ENCODE data around the gene SASH3. TPM values are rescaled to one million over a fixed set of nuclear protein-coding genes. Genes with fewer than 3 reads are reported as not detected.

Gene SASH3
- total and polyA plus RNA-seq, 9 donors: 2.3 to 3.3 (median 2.7) TPM

- Histone ChIP-seq H3K9me3 (replicated peaks; ENCODE audit: control insufficient read depth, low read depth, low read length) (no peaks in the 10 kb centered on the region), H3K27me3 (ENCODE audit: control insufficient read depth, insufficient read depth, low read length) (peaks cover 28% of the 10 kb centered on the region), H3K4me3 (ENCODE audit: low read length) (no peak overlapping the region), H3K27ac (ENCODE audit: low read length) (no peak overlapping the region), H3K36me3 (ENCODE audit: control insufficient read depth, insufficient read depth, low read length) (no peaks in the 10 kb centered on the region), H3K4me1 (ENCODE audit: control insufficient read depth, insufficient read depth, low read length) (peaks cover 9% of the 10 kb centered on the region)
- DNase-seq: no peak
- 71% methylated on average over 7 of the region's 14 CpGs for WGBS (ENCODE audit: insufficient coverage)
Measured at GRCh38 chrX:129771266-129771995, 8.3 kb upstream of the SASH3 start.

DNA sequence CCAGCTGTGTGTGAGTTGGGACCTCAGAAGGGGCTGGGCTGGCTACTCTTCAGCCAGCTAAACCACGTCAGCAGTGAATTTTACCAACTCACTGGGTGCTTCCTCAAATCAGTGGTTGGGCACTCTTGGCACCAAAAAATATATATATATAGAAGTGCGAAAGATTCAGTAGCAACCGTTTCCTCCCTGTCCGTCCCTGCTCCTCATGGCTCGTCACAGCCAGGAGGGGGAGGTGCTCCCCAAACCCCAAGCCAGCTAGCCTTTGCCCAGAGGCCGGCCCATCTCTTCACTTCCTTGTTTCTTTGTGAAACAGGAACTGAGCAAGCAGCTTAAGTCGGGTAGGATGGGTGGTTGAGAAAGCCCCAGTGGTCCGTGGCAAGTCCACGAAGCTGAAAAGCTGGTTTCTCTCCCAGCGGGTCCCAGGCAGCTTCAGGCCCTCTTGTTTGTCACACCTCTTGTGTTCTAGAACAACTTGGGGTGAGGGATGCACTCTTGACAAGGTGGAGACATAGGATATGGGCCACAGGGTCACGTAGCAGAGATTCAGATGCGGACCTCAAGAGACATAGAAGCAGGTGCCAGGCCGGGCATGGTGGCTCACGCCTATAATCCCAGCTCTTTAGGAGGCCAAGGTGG, 6.8 kb upstream of the SASH3 start:
- 66% methylated on average over 11 of the region's 14 CpGs for WGBS (ENCODE audit: insufficient coverage)
- H3K27me3 ChIP-seq (ENCODE audit: control insufficient read depth, insufficient read depth, low read length): peaks cover 34% of the 10 kb centered on the region
- H3K9me3 ChIP-seq (replicated peaks; ENCODE audit: control insufficient read depth, low read depth, low read length): no peaks in the 10 kb centered on the region
- peaks cover 15% of the 10 kb centered on the region for H3K4me1 ChIP-seq (ENCODE audit: control insufficient read depth, insufficient read depth, low read length)
- DNase-seq: peak; percentile 75
- peak overlapping the region; percentile 29 for H3K27ac ChIP-seq (ENCODE audit: low read length)
- no peaks in the 10 kb centered on the region for H3K36me3 ChIP-seq (ENCODE audit: control insufficient read depth, insufficient read depth, low read length)
- H3K4me3 ChIP-seq (ENCODE audit: low read length): no peak overlapping the region

DNA sequence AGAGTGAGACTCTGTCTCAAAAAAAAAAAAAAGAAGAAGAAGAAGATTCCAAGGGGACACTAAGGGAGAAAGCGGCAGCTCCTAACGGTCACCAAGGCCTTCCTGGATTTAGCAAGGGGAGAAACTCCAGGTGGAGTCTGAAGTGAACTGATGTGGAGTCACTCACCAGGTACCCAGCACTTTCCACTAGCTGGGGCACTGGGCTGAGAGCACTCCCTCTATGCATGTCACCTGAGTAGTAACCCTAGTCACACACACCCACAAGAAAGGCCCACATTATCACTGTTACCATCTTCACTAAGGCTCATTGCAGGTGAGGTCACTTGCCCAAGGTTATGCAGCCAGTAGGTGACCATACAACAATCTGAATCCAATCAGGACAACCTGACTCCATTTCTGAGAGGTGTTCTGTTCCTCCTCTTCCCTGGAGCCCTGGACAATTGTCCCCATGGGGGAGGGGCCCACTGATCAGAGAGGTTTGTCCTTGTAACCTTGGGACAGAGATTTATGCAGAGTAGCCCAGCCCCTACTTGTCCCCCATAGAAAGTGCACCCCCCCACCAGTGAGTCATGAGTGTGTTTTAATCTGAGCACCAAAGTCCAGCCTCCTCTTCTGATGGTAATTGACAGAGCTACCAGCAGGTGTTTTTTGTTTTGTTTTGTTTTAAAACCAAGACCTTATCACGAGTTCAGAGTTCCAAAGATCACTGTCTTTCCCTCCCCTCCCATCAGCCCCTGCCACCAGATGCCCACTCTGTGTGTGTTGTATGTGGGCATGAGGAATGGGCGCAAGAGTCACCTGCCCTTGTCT, 5.9 kb upstream of the SASH3 start:
- no peaks in the 10 kb centered on the region for H3K36me3 ChIP-seq (ENCODE audit: control insufficient read depth, insufficient read depth, low read length)
- H3K27me3 ChIP-seq (ENCODE audit: control insufficient read depth, insufficient read depth, low read length): peaks cover 35% of the 10 kb centered on the region
- H3K4me1 ChIP-seq (ENCODE audit: control insufficient read depth, insufficient read depth, low read length): peaks cover 11% of the 10 kb centered on the region
- no peak overlapping the region for H3K4me3 ChIP-seq (ENCODE audit: low read length)
- H3K27ac ChIP-seq (ENCODE audit: low read length): no peak overlapping the region
- no CpG with 5 or more reads among the region's 4 CpGs for WGBS (ENCODE audit: insufficient coverage)
- no peak for DNase-seq
- no peaks in the 10 kb centered on the region for H3K9me3 ChIP-seq (replicated peaks; ENCODE audit: control insufficient read depth, low read depth, low read length)

DNA sequence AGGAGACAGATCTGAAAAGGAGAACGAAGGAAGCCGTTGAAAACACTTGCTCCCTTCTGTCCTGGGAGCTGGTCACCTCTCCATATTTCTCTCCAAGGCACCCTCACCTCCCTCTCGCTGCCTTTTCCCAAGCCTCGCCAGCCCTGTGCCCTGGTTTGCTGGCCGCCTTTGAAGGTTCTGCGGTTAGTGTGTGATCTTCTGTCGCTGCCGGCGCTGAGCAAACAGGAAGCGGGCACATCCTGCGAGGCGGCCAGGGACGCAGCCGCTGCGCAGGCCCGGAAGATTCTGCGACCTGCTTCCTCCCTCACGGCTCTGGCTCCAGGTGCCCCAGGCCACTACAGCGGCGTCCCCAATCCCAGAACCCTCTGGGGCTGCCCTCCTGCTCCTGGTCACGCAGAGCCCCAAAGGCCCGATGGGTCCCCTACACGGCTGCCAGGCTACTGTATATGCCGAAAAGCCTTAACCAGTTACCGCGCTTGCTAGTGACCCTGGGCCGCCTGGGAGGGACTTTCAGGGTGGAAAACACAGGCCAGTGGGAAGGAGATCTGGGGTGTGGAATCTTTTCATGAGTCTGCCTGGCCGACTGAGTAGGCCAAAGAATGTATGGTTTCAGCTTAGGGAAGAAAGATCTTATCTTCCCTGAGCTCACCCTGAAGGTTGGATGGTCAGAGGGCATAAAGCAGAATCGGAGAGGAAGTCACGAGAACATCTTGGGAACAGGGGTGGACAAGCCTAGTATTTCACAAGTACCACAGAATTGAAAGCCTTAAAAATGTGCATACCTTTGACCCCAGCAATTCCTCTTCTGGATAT, 2.3 kb upstream of the SASH3 start:
- Histone ChIP-seq H3K4me1 (ENCODE audit: control insufficient read depth, insufficient read depth, low read length) (peaks cover 6% of the 10 kb centered on the region), H3K27me3 (ENCODE audit: control insufficient read depth, insufficient read depth, low read length) (peaks cover 37% of the 10 kb centered on the region), H3K27ac (ENCODE audit: low read length) (peak overlapping the region; percentile 54), H3K36me3 (ENCODE audit: control insufficient read depth, insufficient read depth, low read length) (no peaks in the 10 kb centered on the region), H3K9me3 (replicated peaks; ENCODE audit: control insufficient read depth, low read depth, low read length) (no peaks in the 10 kb centered on the region), H3K4me3 (ENCODE audit: low read length) (no peak overlapping the region)
- peak; percentile 34 for DNase-seq
- WGBS (ENCODE audit: insufficient coverage): 55% methylated on average over 26 of the region's 30 CpGs

GRCh38 chrX:129779086-129779672, 570 bp upstream of the SASH3 start:
- WGBS (ENCODE audit: insufficient coverage): 90% methylated on average over 7 of the region's 7 CpGs
- Histone ChIP-seq H3K9me3 (replicated peaks; ENCODE audit: control insufficient read depth, low read depth, low read length) (no peaks in the 10 kb centered on the region), H3K4me1 (ENCODE audit: control insufficient read depth, insufficient read depth, low read length) (peaks cover 6% of the 10 kb centered on the region), H3K4me3 (ENCODE audit: low read length) (no peak overlapping the region), H3K36me3 (ENCODE audit: control insufficient read depth, insufficient read depth, low read length) (no peaks in the 10 kb centered on the region), H3K27me3 (ENCODE audit: control insufficient read depth, insufficient read depth, low read length) (peaks cover 39% of the 10 kb centered on the region), H3K27ac (ENCODE audit: low read length) (no peak overlapping the region)
- no peak for DNase-seq

DNA sequence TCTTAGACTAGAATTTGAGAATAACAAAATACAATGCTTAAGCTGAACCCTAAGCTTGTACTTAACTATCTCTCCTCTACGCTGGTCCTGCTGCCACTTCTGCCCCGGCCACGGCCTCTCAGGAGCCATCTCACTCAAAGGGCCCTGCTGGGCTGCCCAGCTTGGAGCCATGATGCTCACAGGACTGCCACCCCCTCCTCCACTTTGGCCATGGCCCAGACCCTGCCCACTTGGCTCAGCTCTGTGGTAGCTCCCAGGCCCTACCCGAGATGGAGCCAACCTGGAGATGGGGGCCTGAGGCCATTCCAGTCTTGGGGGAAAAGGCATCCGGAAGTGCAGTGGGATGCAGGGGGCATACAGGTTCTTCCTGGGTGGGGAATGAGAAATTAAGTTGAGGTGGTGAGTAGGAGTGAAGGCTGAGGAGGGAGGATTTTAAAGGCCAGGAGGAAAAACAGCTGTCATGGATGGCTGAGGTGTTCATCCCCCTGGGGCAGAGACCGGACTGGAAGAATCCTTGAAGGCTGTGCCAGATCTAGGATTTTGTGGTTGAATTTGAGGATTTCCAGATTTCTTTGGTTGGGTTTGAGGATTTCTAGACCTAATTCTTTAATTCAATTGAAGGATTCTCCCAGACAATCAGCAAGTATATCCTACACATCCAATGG, 824 bp downstream of the SASH3 start:
- Histone ChIP-seq H3K27me3 (ENCODE audit: control insufficient read depth, insufficient read depth, low read length) (peaks cover 41% of the 10 kb centered on the region), H3K36me3 (ENCODE audit: control insufficient read depth, insufficient read depth, low read length) (no peaks in the 10 kb centered on the region), H3K4me3 (ENCODE audit: low read length) (peak overlapping the region; percentile 18), H3K9me3 (replicated peaks; ENCODE audit: control insufficient read depth, low read depth, low read length) (no peaks in the 10 kb centered on the region), H3K27ac (ENCODE audit: low read length) (no peak overlapping the region), H3K4me1 (ENCODE audit: control insufficient read depth, insufficient read depth, low read length) (peaks cover 12% of the 10 kb centered on the region)
- whole genome bisulfite sequencing (ENCODE audit: insufficient coverage): 79% methylated on average over 5 of the region's 6 CpGs
- no peak for DNase-seq

- no peaks in the 10 kb centered on the region for H3K36me3 ChIP-seq (ENCODE audit: control insufficient read depth, insufficient read depth, low read length)
- peak; percentile 36 for DNase-seq
- peaks cover 41% of the 10 kb centered on the region for H3K27me3 ChIP-seq (ENCODE audit: control insufficient read depth, insufficient read depth, low read length)
- WGBS (ENCODE audit: insufficient coverage): 46% methylated on average over 3 of the region's 8 CpGs
- no peak overlapping the region for H3K27ac ChIP-seq (ENCODE audit: low read length)
- peak overlapping the region; percentile 18 for H3K4me3 ChIP-seq (ENCODE audit: low read length)
- peaks cover 13% of the 10 kb centered on the region for H3K4me1 ChIP-seq (ENCODE audit: control insufficient read depth, insufficient read depth, low read length)
- no peaks in the 10 kb centered on the region for H3K9me3 ChIP-seq (replicated peaks; ENCODE audit: control insufficient read depth, low read depth, low read length)
Measured at GRCh38 chrX:129781134-129781672, 1.5 kb downstream of the SASH3 start.

DNA sequence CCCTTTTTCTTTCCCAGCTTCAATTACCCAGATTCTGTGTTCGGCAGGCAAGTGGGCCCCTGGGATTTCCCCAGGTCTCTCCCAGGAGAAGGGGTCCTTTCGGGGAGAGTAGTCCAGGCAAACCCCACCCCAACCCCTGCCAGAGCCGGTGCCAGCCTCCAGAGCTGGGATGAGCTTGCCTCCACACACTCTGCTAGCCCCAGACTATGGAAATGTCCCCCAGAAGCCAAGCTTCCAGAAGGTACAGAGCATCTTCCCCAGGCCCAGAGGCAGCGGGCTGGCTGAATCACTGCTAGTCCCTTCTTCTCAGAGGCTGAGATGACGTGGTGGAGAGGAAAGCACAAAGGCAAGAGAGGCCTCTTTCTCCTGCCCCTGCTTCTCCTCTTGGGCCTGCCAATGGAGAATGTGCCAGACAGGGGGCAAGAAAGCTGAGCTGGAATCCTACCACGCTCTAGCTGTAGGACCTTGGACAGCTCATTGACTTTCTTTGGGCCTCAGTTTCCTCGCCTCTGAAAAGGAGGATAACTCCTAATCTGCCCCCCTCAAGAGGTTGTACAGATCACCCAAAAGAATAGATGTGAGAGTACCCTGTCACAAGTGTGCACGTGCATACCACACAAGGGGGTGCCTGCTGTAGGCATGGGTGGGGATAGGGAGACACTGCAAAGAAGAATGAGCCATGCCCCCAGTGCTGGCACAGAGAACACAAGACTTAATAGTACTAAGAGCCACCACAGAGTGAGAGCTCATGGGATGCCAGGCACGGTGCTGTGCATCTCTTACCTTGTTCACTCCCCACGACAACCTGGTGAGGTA, 2.1 kb downstream of the SASH3 start:
- Histone ChIP-seq H3K36me3 (ENCODE audit: control insufficient read depth, insufficient read depth, low read length) (no peaks in the 10 kb centered on the region), H3K27ac (ENCODE audit: low read length) (no peak overlapping the region), H3K9me3 (replicated peaks; ENCODE audit: control insufficient read depth, low read depth, low read length) (no peaks in the 10 kb centered on the region), H3K4me1 (ENCODE audit: control insufficient read depth, insufficient read depth, low read length) (peaks cover 13% of the 10 kb centered on the region), H3K4me3 (ENCODE audit: low read length) (peak overlapping the region; percentile 1), H3K27me3 (ENCODE audit: control insufficient read depth, insufficient read depth, low read length) (peaks cover 38% of the 10 kb centered on the region)
- DNase-seq: no peak
- 72% methylated on average over 7 of the region's 10 CpGs for WGBS (ENCODE audit: insufficient coverage)

Measured in muscle of leg (tissue), 11 donors.